HFF-Myc (cell line): ENCODE results near the gene DLG2.

Experiments
- DNase-seq: peaks from one replicate; pipeline ENCODE4 v3.0.0-alpha.2; 2011; ENCODE audit warnings: low read depth; ENCODE audit errors: extremely low read depth
- H3K4me3 ChIP-seq: replicated peaks from 2 replicates; pipeline ENCODE4 v1.5.1; 2011; ENCODE audit warnings: low read depth, mild to moderate bottlenecking, control low read depth, low read length
- TF ChIP-seq, protein P1 (sequence below): IDR thresholded peaks from 2 replicates; pipeline ENCODE4 v1.5.1; 2012; ENCODE audit warnings: mild to moderate bottlenecking, low read depth, low read length, control low read depth; ENCODE audit errors: missing control alignments

DLG2 gene

DNA sequence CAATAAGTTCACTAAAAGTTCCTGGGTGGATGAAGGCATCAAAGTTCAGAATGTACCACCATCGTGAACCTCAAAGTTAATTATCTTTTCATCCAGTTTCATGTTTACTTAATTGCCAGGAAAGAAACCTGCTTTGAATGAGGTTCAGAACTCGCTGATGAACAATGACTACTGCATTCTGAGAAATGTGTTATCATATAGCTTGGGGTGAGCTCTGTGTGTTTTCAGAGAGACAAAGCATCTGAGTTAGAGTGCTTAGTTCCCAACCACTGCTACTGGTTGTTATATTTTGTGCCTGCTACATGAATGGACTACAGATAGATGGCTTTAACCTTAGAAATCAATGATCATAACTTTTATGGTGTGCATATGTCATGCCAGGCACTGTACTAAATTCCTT, 1131.0 kb downstream of the DLG2 start:
- no peak for DNase-seq
- no peak overlapping the region for H3K4me3 ChIP-seq
- TF ChIP-seq, protein P1, sequence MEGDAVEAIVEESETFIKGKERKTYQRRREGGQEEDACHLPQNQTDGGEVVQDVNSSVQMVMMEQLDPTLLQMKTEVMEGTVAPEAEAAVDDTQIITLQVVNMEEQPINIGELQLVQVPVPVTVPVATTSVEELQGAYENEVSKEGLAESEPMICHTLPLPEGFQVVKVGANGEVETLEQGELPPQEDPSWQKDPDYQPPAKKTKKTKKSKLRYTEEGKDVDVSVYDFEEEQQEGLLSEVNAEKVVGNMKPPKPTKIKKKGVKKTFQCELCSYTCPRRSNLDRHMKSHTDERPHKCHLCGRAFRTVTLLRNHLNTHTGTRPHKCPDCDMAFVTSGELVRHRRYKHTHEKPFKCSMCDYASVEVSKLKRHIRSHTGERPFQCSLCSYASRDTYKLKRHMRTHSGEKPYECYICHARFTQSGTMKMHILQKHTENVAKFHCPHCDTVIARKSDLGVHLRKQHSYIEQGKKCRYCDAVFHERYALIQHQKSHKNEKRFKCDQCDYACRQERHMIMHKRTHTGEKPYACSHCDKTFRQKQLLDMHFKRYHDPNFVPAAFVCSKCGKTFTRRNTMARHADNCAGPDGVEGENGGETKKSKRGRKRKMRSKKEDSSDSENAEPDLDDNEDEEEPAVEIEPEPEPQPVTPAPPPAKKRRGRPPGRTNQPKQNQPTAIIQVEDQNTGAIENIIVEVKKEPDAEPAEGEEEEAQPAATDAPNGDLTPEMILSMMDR, result no peak

- no peak for DNase-seq
- TF ChIP-seq, protein P1, result no peak
- H3K4me3 ChIP-seq, result no peak overlapping the region
These were observed 1147.0 kb downstream of the DLG2 start for GRCh38 chr11:84480131-84480530.

- TF ChIP-seq, protein P1, result no peak
- H3K4me3 ChIP-seq, result no peak overlapping the region
- no peak for DNase-seq
These were observed 1150.6 kb downstream of the DLG2 start for GRCh38 chr11:84476581-84476980.

DNA sequence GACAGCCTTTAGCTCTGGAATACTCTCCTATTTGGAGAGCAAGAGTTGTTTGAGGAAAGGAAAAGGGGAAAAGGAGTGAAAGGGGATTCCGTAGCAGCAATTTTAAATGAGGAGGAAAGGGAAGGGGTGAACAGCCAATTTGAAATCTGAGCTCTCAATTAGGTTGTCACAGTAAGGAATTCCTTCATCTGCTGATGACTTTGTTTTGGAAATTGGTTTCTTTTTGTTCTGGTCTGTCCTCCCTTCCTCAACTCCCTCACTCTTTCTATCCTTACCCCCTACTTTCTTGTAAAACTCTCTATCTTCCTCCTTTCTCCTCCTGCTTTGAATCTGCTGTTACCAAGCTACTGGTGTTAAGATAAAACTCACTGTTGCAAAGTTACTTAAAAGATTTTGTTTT, 1155.6 kb downstream of the DLG2 start:
- no peak for DNase-seq
- H3K4me3 ChIP-seq, result no peak overlapping the region
- TF ChIP-seq, protein P1, result no peak

- TF ChIP-seq, protein P1, result no peak
- DNase-seq, result no peak
- H3K4me3 ChIP-seq, result no peak overlapping the region
These were observed 1158.9 kb downstream of the DLG2 start for GRCh38 chr11:84468235-84468634.

DNA sequence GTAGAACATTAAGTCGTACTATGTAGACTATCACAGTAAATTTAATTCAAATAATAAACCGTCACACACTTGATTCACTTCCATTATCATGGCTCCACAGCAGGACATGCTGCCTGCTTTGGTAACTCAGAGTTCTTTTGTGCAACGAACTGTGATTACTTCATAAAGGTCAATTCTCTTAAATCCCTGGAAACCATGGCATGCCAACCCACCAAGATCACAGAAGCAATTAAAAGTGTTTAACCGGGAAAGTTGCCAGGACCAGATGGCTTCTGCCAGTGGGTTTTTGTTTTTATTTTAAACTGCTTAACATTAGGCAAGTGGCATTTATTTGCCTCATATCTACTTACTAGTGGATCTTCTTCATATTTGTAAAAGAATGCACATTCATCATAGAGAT, 1162.1 kb downstream of the DLG2 start:
- no peak for DNase-seq
- no peak overlapping the region for H3K4me3 ChIP-seq
- TF ChIP-seq, protein P1, result no peak

DNA sequence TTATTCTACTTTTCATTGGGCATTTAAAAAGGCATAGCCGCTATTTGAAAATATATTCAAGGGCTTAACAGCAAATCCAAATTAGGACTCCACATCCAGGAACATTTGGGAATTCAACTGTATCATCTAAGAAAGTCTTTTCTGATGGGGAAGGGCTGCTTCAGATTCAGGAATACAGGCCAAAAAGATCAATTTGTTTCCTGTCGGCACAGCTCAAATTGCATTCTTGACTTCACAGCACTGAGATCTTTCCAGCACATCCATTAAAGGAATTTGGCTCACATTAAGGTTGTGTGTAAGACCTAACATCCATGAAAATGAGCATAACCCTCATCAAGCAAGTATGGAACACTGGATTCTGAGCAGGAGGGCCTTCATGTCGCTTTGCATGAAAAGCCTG, 1171.5 kb downstream of the DLG2 start:
- no peak for DNase-seq
- TF ChIP-seq, protein P1, result no peak
- H3K4me3 ChIP-seq, result no peak overlapping the region
